OCI-LY1 (cell line): ENCODE measurements around the gene KBTBD13.
"Not testable (repeated sequence)": the region's sequence is repeated elsewhere in the genome, so short reads cannot be mapped to it uniquely, and the experiment has no call there.

Experiments used
- H2AFZ ChIP-seq: fragments of 200-600 bp; sonication (generic), shearing (Covaris generic); 2 replicates; pipeline ENCODE4 v1.6.0; 2014; ENCODE audit warnings: antibody characterized with exemption, mild to moderate bottlenecking, low read length
- H3F3A ChIP-seq: fragments of 200-600 bp; sonication (generic), shearing (Covaris generic); 2 replicates; pipeline ENCODE4 v1.6.0; 2014; ENCODE audit warnings: mild to moderate bottlenecking, antibody characterized with exemption, low read length, moderate library complexity; ENCODE audit not compliant: insufficient read depth
- H3K27ac ChIP-seq: fragments of 200-600 bp; sonication (generic); 2 replicates; pipeline ENCODE4 v1.5.1; 2014; ENCODE audit warnings: low read length, mixed run types, mild to moderate bottlenecking, low read depth; ENCODE audit not compliant: poor library complexity, severe bottlenecking
- H3K27me3 ChIP-seq: fragments of 200-600 bp; sonication (generic); 2 replicates; pipeline ENCODE4 v1.6.0; 2014; ENCODE audit warnings: antibody characterized with exemption, mild to moderate bottlenecking, low read length, moderate library complexity; ENCODE audit not compliant: insufficient read depth
- H3K36me3 ChIP-seq: fragments of 200-600 bp; sonication (generic); 2 replicates; pipeline ENCODE4 v1.6.1; 2014; ENCODE audit warnings: mild to moderate bottlenecking, antibody characterized with exemption, low read length, moderate library complexity, mixed read lengths; ENCODE audit not compliant: insufficient read depth
- H3K4me1 ChIP-seq: fragments of 200-600 bp; sonication (generic); 2 replicates; pipeline ENCODE4 v1.5.1; 2014; ENCODE audit warnings: mild to moderate bottlenecking, low read length, moderate library complexity; ENCODE audit not compliant: insufficient read depth, severe bottlenecking
- H3K4me2 ChIP-seq: fragments of 200-600 bp; sonication (generic), shearing (Covaris generic); 2 replicates; pipeline ENCODE4 v1.6.1; 2014; ENCODE audit warnings: low read length
- H3K4me3 ChIP-seq: fragments of 200-600 bp; sonication (generic); 2 replicates; pipeline ENCODE4 v1.5.1; 2014; ENCODE audit warnings: low read length, low read depth, mild to moderate bottlenecking, mixed read lengths; ENCODE audit not compliant: poor library complexity, severe bottlenecking
- H3K79me2 ChIP-seq: fragments of 200-600 bp; shearing (Covaris generic); 2 replicates; pipeline ENCODE4 v1.6.1; 2016; ENCODE audit warnings: mixed run types, low read length, mixed read lengths; ENCODE audit not compliant: insufficient read depth
- H3K9ac ChIP-seq: fragments of 200-600 bp; sonication (generic), shearing (Covaris generic); 2 replicates; pipeline ENCODE4 v1.6.1; 2014; ENCODE audit warnings: mild to moderate bottlenecking, low read length, mixed read lengths
- H3K9me2 ChIP-seq: fragments of 200-600 bp; sonication (generic), shearing (Covaris generic); 2 replicates; pipeline ENCODE4 v1.6.1; 2014; ENCODE audit warnings: low read depth, mild to moderate bottlenecking, low read length, mixed read lengths
- H3K9me3 ChIP-seq: fragments of 200-600 bp; shearing (Covaris generic); 2 replicates; pipeline ENCODE4 v1.6.1; 2014; ENCODE audit warnings: low read length, mixed read lengths
- H4K20me1 ChIP-seq: fragments of 200-600 bp; sonication (generic), shearing (Covaris generic); 2 replicates; pipeline ENCODE4 v1.6.0; 2016; ENCODE audit warnings: mild to moderate bottlenecking, low read length; ENCODE audit not compliant: insufficient read depth
- EZH2 ChIP-seq: fragments of 200-600 bp; sonication (generic), shearing (Covaris generic); IDR thresholded peaks from 2 replicates; pipeline ENCODE4 v1.8.0; 2017; ENCODE audit warnings: borderline replicate concordance, mixed run types, mild to moderate bottlenecking, antibody characterized with exemption, low read length, moderate library complexity, mixed read lengths
- TF ChIP-seq, protein P1 (sequence below): fragments of 200-600 bp; sonication (generic), shearing (Covaris generic); IDR thresholded peaks from 2 replicates; pipeline ENCODE4 v1.5.1; 2017; ENCODE audit warnings: mild to moderate bottlenecking, antibody characterized with exemption, low read length, moderate library complexity, mixed read lengths

Gene KBTBD13

GRCh38 chr15:65091946-65092770 is 15.6 kb downstream of the KBTBD13 start:
- Histone ChIP-seq H4K20me1 (no peaks in the 10 kb centered on the region), H3K27me3 (no peaks in the 10 kb centered on the region), H3K9ac (no peak overlapping the region), H3K4me2 (no peak overlapping the region), H3K4me1 (no peaks in the 10 kb centered on the region), H3K79me2 (no peaks in the 10 kb centered on the region), H3K27ac (no peak overlapping the region), H3K4me3 (no peak overlapping the region), H3F3A (no peaks in the 10 kb centered on the region), H2AFZ (no peak overlapping the region), H3K9me3 (no peaks in the 10 kb centered on the region), H3K9me2 (no peaks in the 10 kb centered on the region), H3K36me3 (no peaks in the 10 kb centered on the region)
- TF ChIP-seq, protein P1, sequence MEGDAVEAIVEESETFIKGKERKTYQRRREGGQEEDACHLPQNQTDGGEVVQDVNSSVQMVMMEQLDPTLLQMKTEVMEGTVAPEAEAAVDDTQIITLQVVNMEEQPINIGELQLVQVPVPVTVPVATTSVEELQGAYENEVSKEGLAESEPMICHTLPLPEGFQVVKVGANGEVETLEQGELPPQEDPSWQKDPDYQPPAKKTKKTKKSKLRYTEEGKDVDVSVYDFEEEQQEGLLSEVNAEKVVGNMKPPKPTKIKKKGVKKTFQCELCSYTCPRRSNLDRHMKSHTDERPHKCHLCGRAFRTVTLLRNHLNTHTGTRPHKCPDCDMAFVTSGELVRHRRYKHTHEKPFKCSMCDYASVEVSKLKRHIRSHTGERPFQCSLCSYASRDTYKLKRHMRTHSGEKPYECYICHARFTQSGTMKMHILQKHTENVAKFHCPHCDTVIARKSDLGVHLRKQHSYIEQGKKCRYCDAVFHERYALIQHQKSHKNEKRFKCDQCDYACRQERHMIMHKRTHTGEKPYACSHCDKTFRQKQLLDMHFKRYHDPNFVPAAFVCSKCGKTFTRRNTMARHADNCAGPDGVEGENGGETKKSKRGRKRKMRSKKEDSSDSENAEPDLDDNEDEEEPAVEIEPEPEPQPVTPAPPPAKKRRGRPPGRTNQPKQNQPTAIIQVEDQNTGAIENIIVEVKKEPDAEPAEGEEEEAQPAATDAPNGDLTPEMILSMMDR = no peak
- no peak for TF ChIP-seq EZH2

DNA sequence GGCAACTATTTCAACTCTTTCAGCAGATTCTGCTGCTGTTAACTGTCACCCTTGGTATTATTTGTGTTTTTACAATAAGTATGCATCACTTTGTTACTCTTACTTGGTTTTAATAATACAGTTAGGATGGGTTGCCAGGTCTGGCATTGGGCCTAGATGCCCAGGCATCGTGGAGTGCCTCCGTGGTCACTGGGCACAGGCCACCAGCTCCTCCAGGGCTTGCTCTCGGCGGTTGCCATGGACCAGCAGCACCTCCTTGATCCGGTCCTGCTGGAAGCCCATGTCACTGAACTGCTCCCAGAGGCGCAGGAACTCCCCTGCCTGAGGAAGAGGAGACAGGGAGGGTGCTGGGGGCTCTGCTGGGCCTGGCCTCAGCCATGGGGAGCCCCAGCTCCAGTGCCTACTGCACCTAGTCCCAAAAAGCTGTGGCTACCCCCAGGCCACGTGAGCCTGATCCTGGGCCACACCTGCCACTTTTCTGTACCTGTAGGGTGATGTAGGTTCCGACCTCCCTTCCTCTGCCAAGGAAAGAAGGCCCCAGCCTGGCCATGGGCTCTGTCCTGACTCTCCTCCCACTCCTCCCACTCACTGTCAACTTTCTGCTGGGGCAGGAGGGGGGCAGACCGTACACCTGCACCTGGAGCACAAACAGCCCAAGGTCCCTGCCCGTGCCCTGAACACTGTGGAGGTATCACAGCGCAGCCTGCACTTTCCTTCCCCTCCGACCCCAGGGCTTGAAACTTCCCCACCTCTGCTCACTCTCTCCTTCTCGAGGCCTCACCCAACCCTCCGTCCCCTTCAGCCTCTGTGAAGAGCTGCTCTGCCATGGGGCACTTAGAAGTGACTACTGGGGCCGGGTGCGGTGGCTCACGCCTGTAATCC is 16.6 kb downstream of the KBTBD13 start:
- no peaks in the 10 kb centered on the region for H3K27me3 ChIP-seq
- no peaks in the 10 kb centered on the region for H4K20me1 ChIP-seq
- TF ChIP-seq, protein P1 = no peak
- TF ChIP-seq EZH2 = no peak
- no peak overlapping the region for H3K4me2 ChIP-seq
- H3K4me1 ChIP-seq = no peaks in the 10 kb centered on the region
- no peak overlapping the region for H3K9ac ChIP-seq
- H3K79me2 ChIP-seq = no peaks in the 10 kb centered on the region
- peaks cover 5% of the 10 kb centered on the region; the same call in 1 of the 2 replicates for H3K36me3 ChIP-seq
- H3K4me3 ChIP-seq = no peak overlapping the region
- no peaks in the 10 kb centered on the region for H3K9me2 ChIP-seq
- no peak overlapping the region for H2AFZ ChIP-seq
- H3K9me3 ChIP-seq = no peaks in the 10 kb centered on the region
- no peak overlapping the region for H3K27ac ChIP-seq
- no peaks in the 10 kb centered on the region for H3F3A ChIP-seq

DNA sequence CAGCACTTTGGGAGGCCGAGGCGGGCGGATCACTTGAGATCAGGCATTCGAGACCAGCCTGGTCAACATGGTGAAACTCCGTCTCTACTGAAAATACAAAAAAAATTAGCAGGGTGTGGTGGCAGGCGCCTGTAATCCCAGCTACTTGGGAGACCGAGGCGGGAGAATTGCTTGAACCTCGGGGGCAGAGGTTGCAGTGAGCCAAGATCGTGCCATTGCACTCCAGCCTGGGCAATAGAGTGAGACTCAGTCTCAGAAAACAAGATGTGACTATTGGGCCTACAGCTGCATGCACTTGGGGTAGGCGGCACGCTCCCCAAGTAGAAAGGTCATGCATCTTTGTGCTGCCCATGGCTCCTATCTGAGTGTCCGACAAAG is 17.2 kb downstream of the KBTBD13 start:
- not testable (repeated sequence) for H3K27ac ChIP-seq, H3K4me3 ChIP-seq, H3K27me3 ChIP-seq, H3F3A ChIP-seq, H2AFZ ChIP-seq, H3K36me3 ChIP-seq, H3K4me1 ChIP-seq, H3K9me2 ChIP-seq, H4K20me1 ChIP-seq, H3K4me2 ChIP-seq, H3K79me2 ChIP-seq, H3K9me3 ChIP-seq, H3K9ac ChIP-seq
